Fibroblast of mammary gland (primary cell): ENCODE data around the gene TCOF1.

ENCODE experiments used
- DNase-seq: peaks from one replicate; pipeline ENCODE4 v3.0.0-alpha.2; 2010; ENCODE audit warnings: low read depth
- H3K4me3 ChIP-seq: 2 replicates; pipeline ENCODE4 v1.5.1; 2011; ENCODE audit warnings: low read depth, mild to moderate bottlenecking, low read length, moderate library complexity; ENCODE audit not compliant: control insufficient read depth
- TF ChIP-seq, protein P1 (sequence below): conservative IDR thresholded peaks from 2 replicates; pipeline ENCODE4 v1.5.1; 2011; ENCODE audit warnings: low read depth, low read length, inconsistent platforms; ENCODE audit not compliant: control insufficient read depth, insufficient read depth

The TCOF1 gene

GRCh38 chr5:150325426-150325825 lies 32.1 kb upstream of the TCOF1 start:
- no peak for DNase-seq
- TF ChIP-seq, protein P1, sequence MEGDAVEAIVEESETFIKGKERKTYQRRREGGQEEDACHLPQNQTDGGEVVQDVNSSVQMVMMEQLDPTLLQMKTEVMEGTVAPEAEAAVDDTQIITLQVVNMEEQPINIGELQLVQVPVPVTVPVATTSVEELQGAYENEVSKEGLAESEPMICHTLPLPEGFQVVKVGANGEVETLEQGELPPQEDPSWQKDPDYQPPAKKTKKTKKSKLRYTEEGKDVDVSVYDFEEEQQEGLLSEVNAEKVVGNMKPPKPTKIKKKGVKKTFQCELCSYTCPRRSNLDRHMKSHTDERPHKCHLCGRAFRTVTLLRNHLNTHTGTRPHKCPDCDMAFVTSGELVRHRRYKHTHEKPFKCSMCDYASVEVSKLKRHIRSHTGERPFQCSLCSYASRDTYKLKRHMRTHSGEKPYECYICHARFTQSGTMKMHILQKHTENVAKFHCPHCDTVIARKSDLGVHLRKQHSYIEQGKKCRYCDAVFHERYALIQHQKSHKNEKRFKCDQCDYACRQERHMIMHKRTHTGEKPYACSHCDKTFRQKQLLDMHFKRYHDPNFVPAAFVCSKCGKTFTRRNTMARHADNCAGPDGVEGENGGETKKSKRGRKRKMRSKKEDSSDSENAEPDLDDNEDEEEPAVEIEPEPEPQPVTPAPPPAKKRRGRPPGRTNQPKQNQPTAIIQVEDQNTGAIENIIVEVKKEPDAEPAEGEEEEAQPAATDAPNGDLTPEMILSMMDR: no peak
- no peak overlapping the region for H3K4me3 ChIP-seq

DNA sequence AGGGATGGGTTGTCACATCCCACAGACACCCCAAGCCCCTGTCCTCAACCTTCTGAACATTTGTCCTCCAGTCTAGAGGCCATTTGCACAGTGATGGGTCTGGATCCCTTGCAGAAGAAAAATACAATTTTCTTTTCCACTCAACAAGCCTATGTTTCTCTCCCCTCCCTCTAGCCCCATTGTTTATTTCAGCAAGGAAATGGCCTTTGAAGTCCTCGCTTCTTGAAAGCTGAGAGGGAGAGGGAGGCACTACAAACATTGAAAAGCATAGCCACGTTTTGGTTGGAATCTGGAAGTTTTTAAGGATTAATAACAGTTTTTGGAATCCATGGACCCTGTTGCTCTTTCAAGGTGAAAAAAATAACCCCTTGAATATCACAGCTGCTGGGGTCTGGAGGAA lies 30.8 kb upstream of the TCOF1 start:
- H3K4me3 ChIP-seq: no peak overlapping the region
- TF ChIP-seq, protein P1: no peak
- no peak for DNase-seq

DNA sequence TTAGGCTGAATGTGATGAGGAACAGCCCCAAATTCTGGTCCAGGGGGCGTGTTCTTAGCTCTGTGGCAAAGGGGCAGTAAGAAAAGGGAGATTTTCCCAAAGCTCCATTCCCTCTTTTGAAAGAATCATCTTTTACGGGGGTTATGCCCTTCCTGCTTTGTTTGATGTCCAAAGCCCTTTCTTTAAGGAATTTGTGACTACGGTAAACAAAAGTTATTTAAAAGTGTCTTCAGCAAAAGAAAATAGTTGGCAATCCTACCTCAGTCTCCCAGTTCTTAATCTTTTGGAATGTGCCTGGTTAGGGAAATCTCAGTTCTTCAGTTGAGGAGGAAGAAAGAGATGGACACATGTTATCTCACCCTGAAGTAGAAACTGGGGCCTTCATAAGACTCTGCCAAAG lies 30.4 kb upstream of the TCOF1 start:
- no peak overlapping the region for H3K4me3 ChIP-seq
- no peak for DNase-seq
- TF ChIP-seq, protein P1: no peak

- DNase-seq: no peak
- TF ChIP-seq, protein P1: no peak
- H3K4me3 ChIP-seq: no peak overlapping the region
These were observed 29.0 kb upstream of the TCOF1 start for GRCh38 chr5:150328515-150328914.

DNA sequence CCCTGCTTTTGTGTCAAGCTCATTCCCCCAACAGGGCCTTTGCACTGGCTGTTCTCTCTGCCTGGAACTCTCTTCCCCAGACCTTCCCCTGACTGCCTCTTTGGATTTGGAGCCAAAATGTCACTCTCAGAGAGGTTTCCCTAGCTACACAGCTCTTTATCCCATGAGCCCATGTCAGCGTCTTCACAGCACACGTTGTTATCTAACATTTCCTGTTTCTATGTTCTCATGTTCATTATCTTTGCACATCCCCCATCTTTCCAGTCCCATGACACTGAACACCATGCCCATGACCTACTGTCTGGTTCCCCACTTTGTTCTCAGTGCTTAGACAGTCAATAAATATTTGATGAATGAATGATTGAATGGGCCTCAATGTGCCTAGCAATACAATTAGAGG lies 28.5 kb upstream of the TCOF1 start:
- TF ChIP-seq, protein P1: no peak
- no peak for DNase-seq
- no peak overlapping the region for H3K4me3 ChIP-seq

DNA sequence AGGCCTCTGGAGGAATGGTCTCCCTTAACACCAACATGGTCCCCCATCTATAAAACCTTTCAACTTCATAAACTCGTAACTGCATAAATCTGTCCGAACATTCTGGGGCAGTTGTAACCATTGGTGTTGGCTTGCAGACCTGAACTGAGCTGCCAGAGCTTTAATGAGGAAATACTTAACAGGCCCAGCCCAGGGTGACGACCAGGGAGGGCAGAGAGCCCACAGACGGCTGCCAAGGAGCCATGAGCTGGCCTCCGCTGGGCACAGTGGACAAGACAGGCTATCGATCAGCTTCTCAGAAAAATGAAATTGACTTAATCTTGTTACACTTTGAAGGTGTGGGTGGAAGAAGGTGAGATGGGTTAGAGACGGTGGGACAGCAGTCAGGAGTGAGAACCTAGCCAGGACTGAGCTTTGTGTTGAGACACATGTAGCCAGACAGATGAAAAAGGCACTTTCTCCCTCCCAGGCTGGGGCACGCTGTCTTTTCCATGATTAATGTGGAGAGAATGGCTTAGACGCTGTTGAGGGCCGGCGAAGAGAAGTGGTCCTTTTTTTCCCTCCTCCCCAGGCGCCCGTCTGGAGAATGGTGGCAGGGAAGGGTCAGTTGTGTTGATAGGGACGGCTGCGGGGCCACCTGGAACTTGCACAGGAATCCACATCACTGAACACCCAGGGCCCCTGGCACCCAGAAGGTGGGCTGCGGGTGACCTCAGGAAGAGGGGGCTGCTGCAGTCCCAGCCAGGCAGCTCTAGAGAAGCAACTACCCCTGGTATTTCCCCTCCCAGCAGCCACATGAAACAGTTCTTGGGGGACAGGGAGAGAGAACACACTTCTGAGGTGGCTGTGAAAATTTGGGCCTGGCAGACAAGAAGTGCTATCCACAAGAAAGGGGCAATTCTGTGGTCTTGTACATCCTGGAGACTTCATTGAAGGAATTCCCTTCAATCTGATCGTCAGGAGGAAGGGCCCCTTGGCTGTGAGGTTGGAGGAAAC lies 27.3 kb upstream of the TCOF1 start:
- TF ChIP-seq, protein P1: no peak
- H3K4me3 ChIP-seq: no peak overlapping the region
- DNase-seq: no peak
